Ishikawa (cell line): ENCODE measurements around the gene BMI1.

ENCODE experiments used
- CEBPB ChIP-seq: IDR thresholded peaks from 2 replicates; pipeline ENCODE4 v1.6.1; 2012
- CREB1 ChIP-seq: IDR thresholded peaks from 2 replicates; pipeline ENCODE4 v1.6.1; 2012; ENCODE audit warnings: low read depth
- EGR1 ChIP-seq: IDR thresholded peaks from 2 replicates; pipeline ENCODE4 v1.6.1; 2012
- EP300 ChIP-seq: IDR thresholded peaks from 2 replicates; pipeline ENCODE4 v1.6.1; 2012; ENCODE audit warnings: borderline replicate concordance
- FOXM1 ChIP-seq: IDR thresholded peaks from 2 replicates; pipeline ENCODE4 v1.6.1; 2012; ENCODE audit warnings: low read depth, borderline replicate concordance
- MAX ChIP-seq: IDR thresholded peaks from 2 replicates; pipeline ENCODE4 v1.6.1; 2012
- NFIC ChIP-seq: IDR thresholded peaks from 2 replicates; pipeline ENCODE4 v1.6.1; 2012
- RAD21 ChIP-seq: IDR thresholded peaks from 2 replicates; pipeline ENCODE4 v1.6.1; 2012; ENCODE audit warnings: low read depth
- REST ChIP-seq: IDR thresholded peaks from 2 replicates; pipeline ENCODE4 v1.6.1; 2012; ENCODE audit warnings: low read depth, mild to moderate bottlenecking
- TAF1 ChIP-seq: IDR thresholded peaks from 2 replicates; pipeline ENCODE4 v1.6.1; 2012; ENCODE audit warnings: low read depth, mild to moderate bottlenecking
- TCF12 ChIP-seq: IDR thresholded peaks from 2 replicates; pipeline ENCODE4 v1.6.1; 2012; ENCODE audit warnings: low read depth
- TEAD4 ChIP-seq: IDR thresholded peaks from 2 replicates; pipeline ENCODE4 v1.6.1; 2012
- USF1 ChIP-seq: IDR thresholded peaks from 2 replicates; pipeline ENCODE4 v1.6.1; 2012
- YY1 ChIP-seq: IDR thresholded peaks from 2 replicates; pipeline ENCODE4 v1.6.1; 2012; ENCODE audit warnings: low read depth
- ZBTB7A ChIP-seq: IDR thresholded peaks from 2 replicates; pipeline ENCODE4 v1.6.1; 2012; ENCODE audit warnings: low read depth

Gene BMI1

GRCh38 chr10:22320591-22321155 is at the start of gene BMI1:
TSS of gene BMI1 (plus strand) at chr10:22321099. CDS start at chr10:22326450, 5,351 bp downstream.
- TF ChIP-seq TEAD4, result 0 out of 2 replicates have a peak, but pooled peaks have one; percentile 5
- TF ChIP-seq NFIC, result no peak
- TF ChIP-seq ZBTB7A, result peak; percentile 7; the same call in 1 of the 2 replicates
- peak; percentile 87 for TF ChIP-seq USF1
- no peak for TF ChIP-seq MAX

- TF ChIP-seq EGR1 (no peak), CREB1 (no peak), ZBTB7A (no peak), EP300 (no peak), RAD21 (no peak), TEAD4 (no peak), USF1 (no peak), TAF1 (no peak)
These were observed 49.1 kb upstream of the BMI1 start for GRCh38 chr10:22271786-22272185.

- TF ChIP-seq MAX (no peak), NFIC (no peak), RAD21 (no peak), ZBTB7A (no peak), FOXM1 (no peak)
These were observed 42.5 kb upstream of the BMI1 start for GRCh38 chr10:22278441-22278782.

- no peak for TF ChIP-seq EGR1
- no peak for TF ChIP-seq FOXM1
- TF ChIP-seq EP300, result 0 out of 2 replicates have a peak, but pooled peaks have one; percentile 22
- no peak for TF ChIP-seq TAF1
- TF ChIP-seq TCF12, result peak; percentile 51
These were observed 40.8 kb upstream of the BMI1 start for GRCh38 chr10:22280078-22280477.

GRCh38 chr10:22285130-22285529 is 35.8 kb upstream of the BMI1 start:
- TF ChIP-seq MAX (no peak), YY1 (no peak), TEAD4 (no peak), TCF12 (no peak), EGR1 (no peak), TAF1 (no peak), CREB1 (no peak), NFIC (no peak), EP300 (no peak), FOXM1 (no peak), USF1 (no peak), REST (no peak), ZBTB7A (no peak), RAD21 (no peak)

- TF ChIP-seq CEBPB (no peak), MAX (no peak), EGR1 (no peak), TCF12 (no peak), TEAD4 (no peak)
These were observed 27.0 kb upstream of the BMI1 start for GRCh38 chr10:22293747-22294404.

GRCh38 chr10:22294694-22295093 is 26.2 kb upstream of the BMI1 start:
- no peak for TF ChIP-seq CREB1
- no peak for TF ChIP-seq EP300
- no peak for TF ChIP-seq REST
- no peak for TF ChIP-seq RAD21
- no peak for TF ChIP-seq YY1
